ENCODE measurements around the gene SLC51A.
"Not testable (repeated sequence)": the region's sequence is repeated elsewhere in the genome, so short reads cannot be mapped to it uniquely, and the experiment has no call there.

Gene SLC51A

DNA sequence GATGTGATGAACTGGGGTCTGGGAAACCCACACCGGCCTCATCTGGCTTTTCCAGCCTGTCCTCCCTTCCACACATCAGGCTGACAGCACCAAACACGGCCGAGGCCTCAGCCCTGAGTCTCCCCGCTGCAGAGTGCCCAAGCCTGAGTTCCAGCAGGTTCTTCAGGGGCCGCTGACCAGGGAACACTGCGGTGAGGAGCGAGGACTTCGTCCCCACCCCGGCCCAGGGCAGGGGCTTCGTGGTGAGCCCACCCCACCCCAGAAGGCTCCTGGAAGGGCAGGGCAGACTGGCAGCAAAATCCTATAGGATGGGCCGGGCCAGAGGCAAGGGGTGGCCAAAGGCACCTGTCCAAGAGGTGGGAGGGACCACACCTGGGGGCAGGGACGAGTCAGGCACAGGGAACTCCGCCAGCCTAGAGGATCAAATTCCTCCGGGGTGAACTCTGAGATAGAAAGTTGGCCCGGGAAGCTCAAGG lies at the start of gene SLC51A:
SLC51A (plus strand) TSS at position 446 of the 476 bp plus-strand sequence. CDS start 179 bp downstream, outside the sequence.
- DNase-seq (ENCODE audit: low read depth in 2 of 2): no peak

GRCh38 chr3:196166741-196167140 lies 49.6 kb upstream of the SLC51A start:
- no peak for DNase-seq (ENCODE audit: low read depth in 2 of 2)

DNA sequence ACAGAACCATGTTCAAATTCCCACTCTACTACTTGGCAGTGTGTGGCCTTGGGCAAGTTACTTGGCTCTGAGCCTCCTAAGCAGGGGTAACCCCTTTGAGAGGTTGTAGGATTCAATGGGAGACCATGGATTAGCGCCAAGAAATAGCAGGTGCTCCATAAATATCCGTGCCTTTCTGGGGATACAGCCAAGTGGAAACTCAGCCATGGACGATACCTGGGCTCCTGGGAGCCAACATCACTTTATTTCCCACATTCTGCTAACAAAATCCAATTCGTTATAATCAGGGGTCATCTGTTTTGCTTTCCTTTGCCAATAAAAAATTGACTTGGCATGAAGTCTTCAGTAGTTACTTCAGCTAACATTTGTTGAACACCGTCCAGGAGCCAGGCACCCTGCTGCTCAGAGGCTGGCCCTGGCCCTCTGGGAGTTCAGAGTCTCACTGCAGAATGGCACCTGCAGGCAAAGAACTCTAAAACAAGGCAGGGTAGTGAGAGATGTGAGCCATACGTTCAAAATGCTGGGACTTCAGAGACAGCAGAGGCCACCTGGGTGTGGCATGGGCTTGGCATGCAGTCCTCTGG lies 47.4 kb upstream of the SLC51A start:
- DNase-seq (ENCODE audit: low read depth in 2 of 2): no peak

GRCh38 chr3:196169836-196170240 lies 46.5 kb upstream of the SLC51A start:
- no peak for DNase-seq (ENCODE audit: low read depth in 2 of 2)

GRCh38 chr3:196170296-196170695 lies 46.0 kb upstream of the SLC51A start:
- not testable (repeated sequence) for DNase-seq (ENCODE audit: low read depth in 2 of 2)

- no peak for DNase-seq (ENCODE audit: low read depth in 2 of 2)
Observed at GRCh38 chr3:196174652-196175051, 41.7 kb upstream of the SLC51A start.

GRCh38 chr3:196175116-196175625 lies 41.2 kb upstream of the SLC51A start:
- DNase-seq (ENCODE audit: low read depth in 2 of 2): no peak

DNA sequence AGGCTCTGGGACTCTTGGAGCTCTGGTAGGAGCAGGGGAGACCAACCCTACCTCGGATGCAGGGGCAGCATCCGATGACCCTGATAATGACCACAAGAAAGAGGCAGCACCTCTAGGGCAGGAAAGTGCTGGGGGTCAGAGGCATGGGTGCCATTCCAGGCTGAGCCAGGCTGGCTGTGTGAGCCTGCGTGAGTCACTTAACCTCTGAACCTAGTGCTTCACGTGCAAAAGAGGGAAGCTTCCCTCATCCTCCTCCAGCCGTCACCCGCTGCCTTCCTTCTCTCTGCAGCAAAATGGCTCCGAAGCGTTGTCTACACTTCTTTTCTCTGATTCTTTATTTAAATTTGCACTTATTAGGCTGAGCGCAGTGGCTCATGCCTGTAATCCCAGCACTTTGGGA lies 40.6 kb upstream of the SLC51A start:
- DNase-seq (ENCODE audit: low read depth in 2 of 2): no peak

- no peak for DNase-seq (ENCODE audit: low read depth in 2 of 2)
Observed at GRCh38 chr3:196177567-196177966, 38.8 kb upstream of the SLC51A start.

GRCh38 chr3:196177967-196178366 lies 38.4 kb upstream of the SLC51A start:
- no peak for DNase-seq (ENCODE audit: low read depth in 2 of 2)

- DNase-seq (ENCODE audit: low read depth in 2 of 2): no peak
Observed at GRCh38 chr3:196178993-196179379, 37.3 kb upstream of the SLC51A start.

- DNase-seq (ENCODE audit: low read depth in 2 of 2): peak; percentile 62 to 68
Observed at GRCh38 chr3:196179380-196180308, 36.7 kb upstream of the SLC51A start.

- DNase-seq (ENCODE audit: low read depth in 2 of 2): no peak
Observed at GRCh38 chr3:196180346-196180745, 36.0 kb upstream of the SLC51A start.

- DNase-seq (ENCODE audit: low read depth in 2 of 2): no peak
Observed at GRCh38 chr3:196181127-196181546, 35.2 kb upstream of the SLC51A start.

DNA sequence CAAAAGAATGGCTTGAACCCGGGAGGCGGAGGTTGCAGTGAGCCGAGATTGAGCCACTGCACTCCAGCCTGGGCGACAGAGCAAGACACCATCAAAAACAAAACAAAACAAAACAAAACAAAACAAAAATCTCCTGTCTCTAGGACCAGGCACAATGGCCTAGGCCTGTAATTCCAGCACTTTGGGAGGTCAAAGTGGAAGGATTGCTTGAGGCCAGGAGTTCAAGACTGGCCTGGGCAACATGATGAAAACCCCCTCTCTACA lies 32.2 kb upstream of the SLC51A start:
- DNase-seq (ENCODE audit: low read depth in 2 of 2): not testable (repeated sequence)

DNA sequence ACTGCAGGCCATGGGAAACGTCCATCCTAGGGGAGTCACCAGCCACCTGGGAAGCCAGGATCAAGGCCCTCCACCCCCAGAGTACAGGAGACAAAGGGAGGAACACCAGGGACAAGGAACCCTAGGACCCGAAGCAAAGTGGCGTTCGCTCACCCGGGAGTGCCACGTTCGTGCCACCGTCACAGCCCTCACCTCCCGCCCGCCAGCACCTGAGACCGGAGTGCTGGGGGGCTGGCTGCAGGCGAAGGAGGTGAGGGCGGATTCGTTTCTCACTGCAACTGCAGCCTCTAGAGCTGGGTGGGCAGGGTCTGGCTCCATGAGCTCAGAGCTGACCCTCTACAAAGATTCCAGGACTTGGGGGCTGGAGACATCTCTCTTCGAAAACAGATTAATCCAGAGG lies 31.5 kb upstream of the SLC51A start:
- no peak for DNase-seq (ENCODE audit: low read depth in 2 of 2)

- no peak for DNase-seq (ENCODE audit: low read depth in 2 of 2)
Observed at GRCh38 chr3:196186651-196187573, 29.4 kb upstream of the SLC51A start.

DNA sequence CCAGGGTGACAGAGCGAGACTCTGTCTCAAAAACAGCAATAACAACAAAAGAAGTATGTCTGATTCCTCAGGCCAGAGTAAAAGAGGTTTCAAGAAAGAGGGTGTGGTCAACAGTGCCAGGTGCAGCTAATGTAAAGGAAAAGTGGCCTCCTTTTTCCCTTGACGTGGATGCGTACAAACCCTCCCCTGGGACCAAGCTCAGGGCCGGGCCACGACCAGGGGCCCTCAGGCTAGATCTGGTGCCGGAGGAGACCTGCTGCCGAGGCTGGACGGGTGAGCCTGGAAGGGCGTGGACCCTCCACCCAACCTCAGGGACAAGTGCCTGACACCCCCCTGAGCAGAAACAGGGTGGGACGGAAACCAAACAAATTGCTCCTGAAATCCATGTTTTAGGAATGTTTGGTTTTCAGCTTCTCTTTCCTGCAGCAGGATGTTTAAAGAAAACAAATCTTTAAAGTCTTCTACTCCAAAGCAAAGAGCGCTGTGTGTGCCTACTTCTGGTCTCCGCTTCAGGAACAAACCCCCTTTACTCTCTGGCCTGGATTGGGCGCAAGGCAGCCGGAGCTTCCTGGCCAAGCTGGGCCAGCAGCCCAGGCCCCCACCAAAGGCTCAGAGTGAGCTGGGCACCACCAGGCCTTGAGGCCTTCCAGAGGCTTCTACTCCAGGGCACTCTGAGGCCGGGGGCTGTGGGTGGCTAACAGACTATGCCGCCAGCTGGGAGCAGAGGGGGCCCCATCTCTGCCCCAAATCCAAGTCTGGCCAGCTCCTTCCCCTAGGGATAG lies 26.6 kb upstream of the SLC51A start:
- no peak for DNase-seq (ENCODE audit: low read depth in 2 of 2)

DNA sequence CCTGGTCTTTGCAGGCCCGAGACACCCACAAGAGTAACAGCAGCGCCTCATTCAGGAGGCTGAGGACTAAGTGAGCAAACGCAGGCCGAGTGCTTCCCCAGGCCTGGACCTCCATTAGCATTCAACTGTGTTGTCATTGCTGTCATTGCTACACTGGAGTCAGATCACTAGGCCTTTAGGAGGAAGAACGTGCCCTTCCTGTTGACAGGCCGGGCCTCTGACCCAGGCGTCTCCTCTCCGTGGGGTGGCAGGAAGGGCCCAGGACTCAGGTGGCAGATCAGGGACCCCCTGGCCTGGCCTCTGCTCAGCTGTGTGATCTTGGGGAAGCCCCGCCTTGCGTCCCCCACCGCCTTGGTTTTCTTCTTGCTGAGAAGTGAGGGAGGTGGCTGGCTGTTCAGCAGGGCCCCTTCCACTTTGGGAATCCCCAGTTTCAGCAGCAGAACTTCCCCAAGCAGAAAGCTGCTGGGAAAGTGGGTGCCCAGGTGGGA lies 24.3 kb upstream of the SLC51A start:
- DNase-seq (ENCODE audit: low read depth in 2 of 2): no peak

- no peak for DNase-seq (ENCODE audit: low read depth in 2 of 2)
Observed at GRCh38 chr3:196192524-196193051, 23.7 kb upstream of the SLC51A start.
